Lower lobe of right lung (tissue), 2 donors: ENCODE measurements around the gene SLC6A1. TPM values are rescaled to one million over a fixed set of nuclear protein-coding genes. Genes with fewer than 3 reads are reported as not detected.

ENCODE experiments used
- ATAC-seq, 2 donors: fragments of 200-7000 bp; cut with Tn5 transposase; one replicate each; pipeline ENCODE4 v1.9.1; 2020 to 2022; ENCODE audit warnings: mild to moderate bottlenecking in 2 of 2, moderate library complexity in 2 of 2
- DNase-seq: peaks from one replicate; pipeline ENCODE4 v3.0.0-alpha.2; 2020
- H3K27ac ChIP-seq: fragments of 200-600 bp; one replicate; pipeline ENCODE4 v1.8.0; 2022
- H3K27me3 ChIP-seq: fragments of 200-600 bp; one replicate; pipeline ENCODE4 v1.8.0; 2022; ENCODE audit warnings: low read depth
- H3K36me3 ChIP-seq: fragments of 200-600 bp; one replicate; pipeline ENCODE4 v1.8.0; 2022; ENCODE audit warnings: mild to moderate bottlenecking
- H3K4me1 ChIP-seq: fragments of 200-600 bp; one replicate; pipeline ENCODE4 v1.8.0; 2022
- H3K4me3 ChIP-seq: fragments of 200-600 bp; one replicate; pipeline ENCODE4 v1.8.0; 2022; ENCODE audit warnings: mild to moderate bottlenecking
- H3K9me3 ChIP-seq: fragments of 200-600 bp; one replicate; pipeline ENCODE4 v1.8.0; 2022
- intact Hi-C: fragments of 100-400 bp; cut with DNase I; formaldehyde crosslinking; loops from one replicate; pipeline ENCODE4 v1.11.0; 2022
- total RNA-seq: library from RNA; stranded (reverse); fragmentation: NEBNext Ultra II Directional; extraction: Animal tissue kit (Norgen Biotek cat#: 25700); gene quantifications from one replicate; pipeline ENCODE4 v1.2.1, GENCODE V29; 2021
- TF ChIP-seq, protein P1 (sequence below): fragments of 200-600 bp; IDR thresholded peaks from one replicate; pipeline ENCODE4 v1.8.0; 2022; ENCODE audit warnings: antibody characterized with exemption, mild to moderate bottlenecking
- donor health status: DM: no; HTN: yes; CAD: no; lungs with severe emphysema.

The SLC6A1 gene
- total RNA-seq, 1 donor from 2014 or later, result 1.8 TPM

DNA sequence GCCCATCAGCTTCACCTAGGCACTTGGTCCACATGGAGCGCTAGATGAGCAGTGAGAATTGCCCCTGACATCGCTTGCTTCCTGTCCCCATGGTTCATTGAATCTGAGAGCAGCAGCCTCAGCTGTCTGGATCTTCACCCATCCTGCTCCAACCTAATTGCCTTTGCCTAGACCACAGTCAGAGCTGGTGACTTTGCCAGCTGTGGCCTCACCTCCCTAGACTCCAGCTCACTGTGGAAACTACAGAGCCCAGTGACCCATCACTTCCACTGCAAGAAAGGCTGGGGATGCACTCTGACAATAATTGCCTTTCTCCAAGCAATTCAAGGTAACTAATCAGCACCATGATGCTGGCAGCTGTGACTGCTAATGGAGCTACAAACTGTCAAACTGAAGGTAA, 30.6 kb upstream of the SLC6A1 start:
- no peaks in the 10 kb centered on the region for H3K36me3 ChIP-seq
- no peak overlapping the region for H3K4me3 ChIP-seq
- ATAC-seq (no peak), DNase-seq (no peak)
- TF ChIP-seq, protein P1, sequence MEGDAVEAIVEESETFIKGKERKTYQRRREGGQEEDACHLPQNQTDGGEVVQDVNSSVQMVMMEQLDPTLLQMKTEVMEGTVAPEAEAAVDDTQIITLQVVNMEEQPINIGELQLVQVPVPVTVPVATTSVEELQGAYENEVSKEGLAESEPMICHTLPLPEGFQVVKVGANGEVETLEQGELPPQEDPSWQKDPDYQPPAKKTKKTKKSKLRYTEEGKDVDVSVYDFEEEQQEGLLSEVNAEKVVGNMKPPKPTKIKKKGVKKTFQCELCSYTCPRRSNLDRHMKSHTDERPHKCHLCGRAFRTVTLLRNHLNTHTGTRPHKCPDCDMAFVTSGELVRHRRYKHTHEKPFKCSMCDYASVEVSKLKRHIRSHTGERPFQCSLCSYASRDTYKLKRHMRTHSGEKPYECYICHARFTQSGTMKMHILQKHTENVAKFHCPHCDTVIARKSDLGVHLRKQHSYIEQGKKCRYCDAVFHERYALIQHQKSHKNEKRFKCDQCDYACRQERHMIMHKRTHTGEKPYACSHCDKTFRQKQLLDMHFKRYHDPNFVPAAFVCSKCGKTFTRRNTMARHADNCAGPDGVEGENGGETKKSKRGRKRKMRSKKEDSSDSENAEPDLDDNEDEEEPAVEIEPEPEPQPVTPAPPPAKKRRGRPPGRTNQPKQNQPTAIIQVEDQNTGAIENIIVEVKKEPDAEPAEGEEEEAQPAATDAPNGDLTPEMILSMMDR, result no peak
- H3K4me1 ChIP-seq, result peaks cover 23% of the 10 kb centered on the region
- no peaks in the 10 kb centered on the region for H3K9me3 ChIP-seq
- intact Hi-C loops, result no loop called here
- no peak overlapping the region for H3K27ac ChIP-seq
- no peaks in the 10 kb centered on the region for H3K27me3 ChIP-seq

DNA sequence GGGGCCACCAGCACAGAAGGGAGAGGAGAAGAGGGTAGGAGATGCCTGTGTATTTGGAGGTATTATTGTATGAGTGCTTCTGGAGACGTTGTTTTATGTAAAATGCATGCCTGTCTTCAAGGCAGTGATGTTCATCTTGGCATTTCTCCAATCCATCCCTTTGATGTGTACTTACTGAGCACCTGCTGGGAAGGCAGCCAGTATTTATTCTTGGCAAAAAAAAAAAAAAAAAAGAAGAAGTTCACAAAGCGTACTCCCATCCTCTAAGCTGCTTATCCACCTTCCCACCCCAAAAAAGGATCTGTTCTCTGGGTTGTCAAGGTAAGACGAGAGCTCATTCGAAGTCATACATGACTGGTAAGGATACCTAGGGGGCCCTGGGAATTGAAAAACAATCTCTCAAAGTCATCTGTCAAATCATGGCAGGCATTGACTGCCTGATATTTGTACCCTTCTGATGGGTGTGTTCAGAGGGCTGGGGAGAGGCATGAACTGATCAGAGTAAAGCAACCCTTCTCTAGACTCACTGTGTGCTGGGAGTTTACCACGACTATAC, 30.0 kb upstream of the SLC6A1 start:
- TF ChIP-seq, protein P1, result no peak
- no peak for DNase-seq
- ATAC-seq, result no peak
- no peak overlapping the region for H3K4me3 ChIP-seq
- H3K27ac ChIP-seq, result no peak overlapping the region
- intact Hi-C loops, result no loop called here
- H3K4me1 ChIP-seq, result peaks cover 19% of the 10 kb centered on the region
- no peaks in the 10 kb centered on the region for H3K27me3 ChIP-seq
- H3K9me3 ChIP-seq, result no peaks in the 10 kb centered on the region
- H3K36me3 ChIP-seq, result no peaks in the 10 kb centered on the region

DNA sequence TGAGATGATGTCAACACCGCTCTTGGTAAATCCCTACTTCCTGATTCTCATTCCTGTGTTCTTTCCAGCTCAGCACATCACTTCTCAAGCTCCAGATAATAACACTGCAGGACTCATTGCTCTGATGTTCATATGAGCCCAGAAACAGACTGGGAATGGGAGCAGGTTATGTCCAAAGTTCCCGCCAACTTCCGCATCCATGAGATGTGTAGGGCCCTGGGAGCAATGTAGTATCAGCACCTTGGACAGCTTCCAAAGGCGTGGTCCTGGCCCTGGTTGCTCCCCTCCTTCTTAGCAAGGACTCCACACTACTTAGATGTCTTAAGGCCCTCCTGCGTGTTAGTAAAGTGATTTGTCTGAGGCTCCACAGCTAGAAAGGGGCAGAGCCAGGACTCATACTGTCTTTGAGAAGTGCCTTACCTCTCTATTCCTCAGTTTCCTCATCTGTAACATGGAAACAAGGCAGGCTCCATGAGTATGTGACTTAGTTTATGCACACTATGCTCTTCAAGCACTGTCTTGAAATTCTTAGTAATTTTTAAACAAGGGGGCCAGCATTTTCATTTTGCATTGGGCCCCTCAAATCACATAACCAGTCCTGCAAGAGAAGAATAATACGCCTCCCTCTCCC, 27.9 kb upstream of the SLC6A1 start:
- Histone ChIP-seq H3K9me3 (no peaks in the 10 kb centered on the region), H3K4me3 (no peak overlapping the region), H3K36me3 (no peaks in the 10 kb centered on the region), H3K4me1 (no peaks in the 10 kb centered on the region), H3K27ac (no peak overlapping the region), H3K27me3 (no peaks in the 10 kb centered on the region)
- TF ChIP-seq, protein P1, result no peak
- intact Hi-C loops, result no loop called here
- no peak for DNase-seq
- ATAC-seq, result peak in 1 of 2 donors; percentile 12

DNA sequence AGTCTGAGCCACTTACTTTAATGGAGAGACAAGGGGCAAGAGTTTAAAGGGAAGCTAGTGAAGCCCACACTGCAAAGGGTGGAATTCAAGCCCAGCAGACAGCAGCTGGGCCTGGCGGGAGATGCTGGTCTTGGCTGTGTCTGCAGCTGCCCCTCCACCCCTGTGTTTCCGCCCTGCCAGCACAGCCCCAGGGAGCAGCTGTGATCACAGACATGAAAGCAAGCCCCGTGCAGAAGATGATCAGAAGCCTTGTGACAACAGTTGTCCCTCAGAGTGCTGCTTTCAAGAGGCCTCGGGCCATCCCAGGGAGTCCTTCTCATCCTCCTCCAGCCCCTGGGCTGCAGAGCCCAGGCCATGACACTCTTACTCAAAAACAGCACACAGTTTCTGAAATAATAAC, 24.1 kb upstream of the SLC6A1 start:
- peaks cover 4% of the 10 kb centered on the region for H3K27me3 ChIP-seq
- intact Hi-C loops, result no loop called here
- TF ChIP-seq, protein P1, result no peak

DNA sequence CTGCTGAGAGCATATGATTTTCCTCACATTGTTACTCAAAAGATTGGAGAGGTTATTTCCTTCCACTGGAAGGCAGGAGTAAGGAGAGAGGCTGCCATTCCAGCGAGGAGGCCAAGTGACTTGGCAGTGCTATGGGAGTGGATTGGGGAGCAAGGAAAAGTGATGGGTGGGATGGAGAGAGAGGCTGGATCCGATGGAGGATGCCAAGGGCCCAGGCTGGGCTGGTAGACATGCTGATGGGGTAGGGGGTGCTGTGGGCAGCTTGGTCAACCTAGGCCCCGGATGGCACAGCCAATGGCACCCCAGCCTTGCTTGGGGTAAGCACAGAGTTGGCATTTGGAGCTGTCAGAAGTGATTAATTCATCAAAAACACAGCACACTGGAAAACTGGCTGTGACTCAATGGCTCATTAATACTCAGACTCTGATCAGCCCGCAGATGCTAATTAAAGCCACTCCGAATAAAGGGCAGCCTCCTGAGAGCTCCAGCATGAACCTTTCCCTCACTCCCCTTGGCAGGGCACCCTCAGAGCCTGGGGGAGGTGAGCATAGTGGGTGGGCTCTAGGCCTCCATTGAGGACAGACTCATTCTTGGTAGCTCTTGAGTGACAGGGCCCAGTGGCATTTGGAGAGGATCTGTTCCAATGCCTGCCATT, 22.1 kb upstream of the SLC6A1 start:
- Histone ChIP-seq H3K27me3 (peaks cover 4% of the 10 kb centered on the region), H3K4me1 (no peaks in the 10 kb centered on the region), H3K27ac (no peak overlapping the region), H3K36me3 (no peaks in the 10 kb centered on the region), H3K4me3 (no peak overlapping the region), H3K9me3 (no peaks in the 10 kb centered on the region)
- intact Hi-C loops, result no loop called here
- no peak for ATAC-seq
- DNase-seq, result no peak
- TF ChIP-seq, protein P1, result no peak

More for the DNA sequence above, 24.1 kb upstream of the SLC6A1 start:
- Histone ChIP-seq H3K4me1 (no peaks in the 10 kb centered on the region), H3K27ac (no peak overlapping the region), H3K4me3 (no peak overlapping the region), H3K9me3 (no peaks in the 10 kb centered on the region), H3K36me3 (no peaks in the 10 kb centered on the region)
- no peak for DNase-seq
- ATAC-seq, result no peak
